Endothelial cell of umbilical vein (primary cell): ENCODE results near the gene DCAF6. TPM values are rescaled to one million over a fixed set of nuclear protein-coding genes. Genes with fewer than 3 reads are reported as not detected.

ENCODE experiments used
- BruUV-seq: library from RNA; stranded (reverse); fragments of 400-500 nt; replicated peaks from 2 replicates; lab custom pipeline; 2021; lab: Mats Ljungman, UMichigan
- CTCF ChIA-PET: fragments of 300-600, 350-600 bp; sonication (Branson Sonifier 250); formaldehyde crosslinking; loops from one replicate; lab custom pipeline; 2021; ENCODE audit warnings: antibody characterized with exemption, inconsistent platforms; lab: Charles Lee
- POLR2A ChIA-PET: fragments of 300-600, 350-600 bp; sonication (Branson Sonifier 250); formaldehyde crosslinking; loops from one replicate; lab custom pipeline; 2021; ENCODE audit warnings: antibody characterized with exemption, inconsistent platforms; lab: Charles Lee
- DNase-seq: peaks from one replicate; pipeline ENCODE4 v3.0.0-alpha.2; 2011; ENCODE audit warnings: low read depth, low spot score
- FAIRE-seq: peaks from 2 replicates; lab custom pipeline; 2011; peaks lifted over from hg19 to GRCh38; lab: Jason Lieb, UNC
- H2AFZ ChIP-seq: 2 replicates; pipeline ENCODE4 v1.6.0; 2012; ENCODE audit warnings: low read depth, low read length, control low read depth, inconsistent platforms
- H3K27ac ChIP-seq: 2 replicates; pipeline ENCODE4 v1.5.1; 2011; ENCODE audit warnings: low read depth, mild to moderate bottlenecking, control low read depth, low read length, moderate library complexity; ENCODE audit not compliant: insufficient read depth
- H3K27me3 ChIP-seq, 2 experiments: 2 replicates each; pipeline versions ENCODE4 v1.6.0 to v1.6.1; 2011; ENCODE audit warnings: low read length in 2 of 2, mixed read lengths in 1 of 2; ENCODE audit not compliant: control insufficient read depth in 2 of 2, insufficient read depth in 2 of 2
- H3K36me3 ChIP-seq, 2 experiments: 2 replicates in 1 of 2; 3 replicates in 1 of 2; pipeline ENCODE4 v1.5.1; 2011; ENCODE audit warnings: low read length in 2 of 2, mild to moderate bottlenecking in 1 of 2, moderate library complexity in 1 of 2; ENCODE audit not compliant: control insufficient read depth in 2 of 2, insufficient read depth in 2 of 2; ENCODE audit errors: extremely low read depth in 1 of 2
- H3K4me1 ChIP-seq: 3 replicates; pipeline ENCODE4 v1.5.1; 2011; ENCODE audit warnings: mild to moderate bottlenecking, low read length; ENCODE audit not compliant: control insufficient read depth, insufficient read depth; ENCODE audit errors: extremely low read depth
- H3K4me2 ChIP-seq: 2 replicates; pipeline ENCODE4 v1.6.1; 2011; ENCODE audit warnings: low read length, control low read depth, mixed read lengths; ENCODE audit not compliant: insufficient read depth
- H3K4me3 ChIP-seq, 3 experiments: fragments of 200-600 bp in 1 of 3; sonication (generic), shearing (Covaris generic) in 1 of 3; replicated peaks in 1 of 3; 2 replicates each; pipeline ENCODE4 v1.5.1; 2011 to 2016; ENCODE audit warnings: control low read depth in 3 of 3, low read length in 3 of 3, mild to moderate bottlenecking in 2 of 3, inconsistent platforms in 1 of 3, low read depth in 1 of 3, moderate library complexity in 1 of 3; ENCODE audit not compliant: insufficient read depth in 1 of 3
- H3K79me2 ChIP-seq: 2 replicates; pipeline ENCODE4 v1.6.0; 2012; ENCODE audit warnings: low read length, inconsistent platforms; ENCODE audit not compliant: control insufficient read depth, insufficient read depth
- H3K9ac ChIP-seq: replicated peaks from 2 replicates; pipeline ENCODE3; 2011; ENCODE audit warnings: low read length, control low read depth; ENCODE audit not compliant: insufficient read depth; ENCODE audit errors: extremely low read depth
- H3K9me1 ChIP-seq: replicated peaks from 3 replicates; pipeline ENCODE4 v1.6.0; 2011; ENCODE audit warnings: mild to moderate bottlenecking, low read length; ENCODE audit not compliant: control insufficient read depth, insufficient read depth; ENCODE audit errors: extremely low read depth
- H3K9me3 ChIP-seq: replicated peaks from 2 replicates; pipeline ENCODE4 v1.5.1; 2012; ENCODE audit warnings: low read length, inconsistent platforms; ENCODE audit not compliant: control insufficient read depth, insufficient read depth
- H4K20me1 ChIP-seq: replicated peaks from 2 replicates; pipeline ENCODE3; 2011; ENCODE audit warnings: mild to moderate bottlenecking, low read length; ENCODE audit not compliant: control insufficient read depth, insufficient read depth; ENCODE audit errors: extremely low read depth
- EZH2 ChIP-seq: IDR thresholded peaks from 2 replicates; pipeline ENCODE4 v1.6.1; 2012; ENCODE audit warnings: borderline replicate concordance, low read depth, mild to moderate bottlenecking, moderate library complexity, low read length, inconsistent platforms; ENCODE audit not compliant: severe bottlenecking
- GATA2 ChIP-seq: IDR thresholded peaks from 2 replicates; pipeline ENCODE4 v1.7.0; 2011; ENCODE audit warnings: low read depth, mild to moderate bottlenecking, moderate library complexity, mixed read lengths, low read length; ENCODE audit not compliant: insufficient read length, insufficient read depth
- JUN ChIP-seq: IDR thresholded peaks from 2 replicates; pipeline ENCODE4 v1.6.1; 2011; ENCODE audit warnings: borderline replicate concordance, low read depth; ENCODE audit not compliant: insufficient read length, insufficient read depth
- MYC ChIP-seq: IDR thresholded peaks from one replicate; pipeline ENCODE4 v1.6.1; 2011; ENCODE audit warnings: mild to moderate bottlenecking, low read depth, low read length
- POLR2A ChIP-seq: IDR thresholded peaks from 2 replicates; pipeline ENCODE4 v1.6.1; 2012; ENCODE audit warnings: low read depth, mild to moderate bottlenecking, control low read depth, low read length
- dilution Hi-C: fragments of 300-500 bp; cut with MboI; formaldehyde crosslinking; loops from one replicate; pipeline ENCODE4 v1.15.0; 2019; ENCODE audit warnings: low sequenced_read_pairs; ENCODE audit not compliant: extremely low pct_ligation_motif_present
- intact Hi-C: fragments of 100-400 bp; cut with micrococcal nuclease; formaldehyde crosslinking; loops from one replicate; pipeline ENCODE4 v1.10.0; 2022
- polyA plus RNA-seq, 4 experiments: library from polyadenylated mRNA; depleted of rRNA in 3 of 4; stranded (reverse) in 3 of 4; unstranded in 1 of 4; fragments of >200 nt; gene quantifications; 2 replicates each; pipeline versions ENCODE4 v1.2.1 to v1.2.3, GENCODE V29; 2011 to 2012; ENCODE audit warnings: missing spikeins in 1 of 4
- total RNA-seq: library from RNA; stranded (reverse); gene quantifications from 2 replicates; pipeline ENCODE4 v1.2.3, GENCODE V29; 2021
- TF ChIP-seq, protein P1 (sequence below): IDR thresholded peaks from 2 replicates; pipeline ENCODE4 v1.6.1; 2011; ENCODE audit not compliant: insufficient read depth, insufficient read length
- TF ChIP-seq, protein P2 (sequence below), 2 donors: IDR thresholded peaks; 1 replicate in 1 of 2; 2 replicates in 1 of 2; pipeline ENCODE4 v1.5.1; 2011; ENCODE audit warnings: low read length in 2 of 2, mild to moderate bottlenecking in 2 of 2, moderate library complexity in 2 of 2, control low read depth in 1 of 2, inconsistent platforms in 1 of 2, low read depth in 1 of 2; ENCODE audit not compliant: insufficient read depth in 1 of 2; ENCODE audit errors: extremely low read depth in 1 of 2

DCAF6 gene
- total and polyA plus RNA-seq, 2 donors (not counting 3 experiments of a cell fraction or from before 2014, with no cell fraction given) = 28.6 to 39.4 TPM

DNA sequence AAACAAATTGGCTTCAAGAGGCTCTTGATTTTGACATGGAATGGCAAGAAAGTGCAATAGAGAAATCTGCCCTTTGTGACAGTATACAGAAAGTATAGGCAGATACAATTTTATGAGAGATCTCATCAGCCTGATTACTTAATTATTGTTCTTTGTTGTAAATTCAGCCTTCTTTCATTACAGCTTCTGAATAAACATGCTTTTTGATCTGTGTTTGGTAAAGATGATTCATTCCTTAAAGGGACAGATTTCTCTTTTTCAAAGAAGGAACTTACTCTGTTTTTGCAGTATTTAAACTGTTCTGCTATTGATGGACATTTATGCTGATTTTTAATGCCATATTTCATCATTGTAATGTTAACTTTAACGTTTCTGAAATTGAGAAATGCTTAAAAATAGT lies 14.1 kb downstream of the DCAF6 start:
- ChIA-PET CTCF (no interaction called here), POLR2A (no interaction called here)
- Histone ChIP-seq H4K20me1 (peaks cover 3% of the 10 kb centered on the region), H3K27me3 (no peaks in the 10 kb centered on the region), H3K9me3 (no peaks in the 10 kb centered on the region), H3K27ac (no peak overlapping the region), H3K4me1 (no peaks in the 10 kb centered on the region), H3K79me2 (peaks cover 35% of the 10 kb centered on the region), H3K9me1 (no peaks in the 10 kb centered on the region), H2AFZ (no peak overlapping the region), H3K4me2 (no peak overlapping the region), H3K9ac (no peak overlapping the region), H3K4me3 (no peak overlapping the region), H3K36me3 (peaks cover 0 to 3% of the 10 kb centered on the region in 2 experiments)
- no TSS peak for BruUV-seq
- DNase-seq (no peak), FAIRE-seq (no peak)
- TF ChIP-seq JUN = no peak
- dilution Hi-C loops (no loop called here), intact Hi-C loops (no loop called here)

DNA sequence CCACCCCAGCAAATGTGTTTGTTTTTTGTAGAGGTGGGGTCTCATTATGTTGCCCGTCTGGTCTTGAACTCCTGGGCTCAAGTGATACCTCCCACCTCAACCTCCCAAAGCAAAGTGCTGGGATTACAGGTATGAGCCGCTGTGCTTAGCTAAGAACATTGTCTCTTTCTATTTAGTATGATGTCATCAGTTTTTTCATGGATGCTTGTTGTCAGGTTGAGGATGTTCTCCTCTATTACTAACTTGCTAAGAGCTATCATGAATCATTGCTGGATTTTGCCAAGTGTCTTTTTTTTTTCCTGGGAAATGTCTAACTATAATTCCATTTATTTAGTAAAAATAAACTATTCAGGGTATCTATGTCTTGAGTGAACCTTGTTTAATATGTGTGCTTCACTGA lies 19.4 kb downstream of the DCAF6 start:
- CTCF ChIA-PET = interaction anchor here (0.7 kb wide), 1 partner anchor 62 kb away, joined by 3 read pairs; no protein-coding TSS in a partner anchor
- Histone ChIP-seq H3K4me1 (peaks cover 2% of the 10 kb centered on the region), H3K4me2 (no peak overlapping the region), H3K36me3 (peaks cover 0 to 3% of the 10 kb centered on the region in 2 experiments), H3K9me1 (peaks cover 4% of the 10 kb centered on the region), H3K9ac (no peak overlapping the region), H3K79me2 (peaks cover 17% of the 10 kb centered on the region), H3K4me3 (no peak overlapping the region), H3K27ac (no peak overlapping the region), H4K20me1 (peaks cover 3% of the 10 kb centered on the region), H3K9me3 (no peaks in the 10 kb centered on the region), H3K27me3 (no peaks in the 10 kb centered on the region), H2AFZ (no peak overlapping the region)
- FAIRE-seq (no peak), DNase-seq (no peak)
- intact Hi-C loops (no loop called here), dilution Hi-C loops (no loop called here)
- POLR2A ChIA-PET = no interaction called here
- no peak for TF ChIP-seq EZH2
- TF ChIP-seq, protein P1, sequence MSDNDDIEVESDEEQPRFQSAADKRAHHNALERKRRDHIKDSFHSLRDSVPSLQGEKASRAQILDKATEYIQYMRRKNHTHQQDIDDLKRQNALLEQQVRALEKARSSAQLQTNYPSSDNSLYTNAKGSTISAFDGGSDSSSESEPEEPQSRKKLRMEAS = no peak
- no peak for TF ChIP-seq POLR2A
- TF ChIP-seq MYC = no peak
- TF ChIP-seq, protein P2, sequence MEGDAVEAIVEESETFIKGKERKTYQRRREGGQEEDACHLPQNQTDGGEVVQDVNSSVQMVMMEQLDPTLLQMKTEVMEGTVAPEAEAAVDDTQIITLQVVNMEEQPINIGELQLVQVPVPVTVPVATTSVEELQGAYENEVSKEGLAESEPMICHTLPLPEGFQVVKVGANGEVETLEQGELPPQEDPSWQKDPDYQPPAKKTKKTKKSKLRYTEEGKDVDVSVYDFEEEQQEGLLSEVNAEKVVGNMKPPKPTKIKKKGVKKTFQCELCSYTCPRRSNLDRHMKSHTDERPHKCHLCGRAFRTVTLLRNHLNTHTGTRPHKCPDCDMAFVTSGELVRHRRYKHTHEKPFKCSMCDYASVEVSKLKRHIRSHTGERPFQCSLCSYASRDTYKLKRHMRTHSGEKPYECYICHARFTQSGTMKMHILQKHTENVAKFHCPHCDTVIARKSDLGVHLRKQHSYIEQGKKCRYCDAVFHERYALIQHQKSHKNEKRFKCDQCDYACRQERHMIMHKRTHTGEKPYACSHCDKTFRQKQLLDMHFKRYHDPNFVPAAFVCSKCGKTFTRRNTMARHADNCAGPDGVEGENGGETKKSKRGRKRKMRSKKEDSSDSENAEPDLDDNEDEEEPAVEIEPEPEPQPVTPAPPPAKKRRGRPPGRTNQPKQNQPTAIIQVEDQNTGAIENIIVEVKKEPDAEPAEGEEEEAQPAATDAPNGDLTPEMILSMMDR (IDR thresholded peaks at IDR 0.05; ENCODE audit: extremely low read depth in 1 of 2, insufficient read depth in 1 of 2, low read depth in 1 of 2, low read length in 2 of 2) = no peak
- TF ChIP-seq JUN = no peak
- TF ChIP-seq GATA2 = no peak
- BruUV-seq = no TSS peak
